ENCODE measurements around the gene NBAS. TPM values are rescaled to one million over a fixed set of nuclear protein-coding genes. Genes with fewer than 3 reads are reported as not detected.

NBAS gene
- total and polyA plus RNA-seq, 9 of the 15 experiments (the other 6 are each of a cell fraction or from before 2014, with no cell fraction given), result 15.3 to 94.4 (median 69.9) TPM

DNA sequence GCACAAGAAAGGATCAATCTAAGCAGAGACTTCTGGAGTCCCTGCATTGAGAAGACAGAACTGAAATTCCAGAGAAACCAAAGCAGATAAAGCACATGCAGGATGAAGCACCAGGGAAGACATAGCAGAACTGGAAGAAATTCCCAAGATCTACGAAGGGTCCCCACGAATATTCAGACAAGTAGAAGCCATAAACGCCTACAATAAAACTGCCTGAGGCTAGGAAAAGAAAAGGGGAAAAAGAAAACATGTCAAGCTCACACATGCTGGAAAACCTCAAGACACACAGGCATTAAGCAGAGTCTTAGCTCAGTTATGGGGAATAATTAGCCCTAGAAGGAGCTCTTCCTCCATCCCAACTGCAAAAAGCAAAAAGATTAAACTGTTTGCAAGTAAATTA is 171.2 kb downstream of the NBAS start:
- Histone ChIP-seq H2AFZ (ENCODE audit: low read depth, low read length) (no peak overlapping the region), H3K9me1 (ENCODE audit: control insufficient read depth, insufficient read depth, low read length) (no peaks in the 10 kb centered on the region), H3K4me2 (ENCODE audit: insufficient read depth, low read length) (no peak overlapping the region), H3K4me1 (replicated peaks in 1 of 2; ENCODE audit: control insufficient read depth in 2 of 2, insufficient read depth in 2 of 2, low read length in 2 of 2) (no peaks in the 10 kb centered on the region), H3K27ac (ENCODE audit: extremely low read depth, low read depth, low read length) (no peak overlapping the region), H3K27me3 (ENCODE audit: control insufficient read depth in 2 of 2, insufficient read depth in 2 of 2, low read length in 2 of 2) (no peaks in the 10 kb centered on the region), H3K4me3 (no peak overlapping the region), H3K36me3 (ENCODE audit: control insufficient read depth, insufficient read depth, low read length) (peaks cover 59% of the 10 kb centered on the region), H4K20me1 (replicated peaks; ENCODE audit: control insufficient read depth, insufficient read depth, low read length) (no peaks in the 10 kb centered on the region), H3K79me2 (ENCODE audit: control insufficient read depth, insufficient read depth, low read length) (no peaks in the 10 kb centered on the region), H3K9ac (ENCODE audit: insufficient read depth in 1 of 2, low read depth in 2 of 2, low read length in 2 of 2) (no peak overlapping the region), H3K9me3 (replicated peaks; ENCODE audit: control insufficient read depth, insufficient read depth, low read depth, low read length) (no peaks in the 10 kb centered on the region)
- in situ Hi-C loops (cut with MboI) (no loop called here), intact Hi-C loops (cut with micrococcal nuclease) (no loop called here)
- ChIA-PET POLR2A (no interaction called here), CTCF (ENCODE audit: low intra/inter-chr PET ratio) (no interaction called here)
- DNase-seq (ENCODE audit: extremely low read depth in 1 of 4, low spot score in 3 of 4) (no peak), FAIRE-seq (no peak), ATAC-seq (no peak)
- WGBS (ENCODE audit: insufficient coverage, low coverage, missing lambda C conversion rate), result 76% methylated on average over 3 of the region's 3 CpGs
- BruUV-seq (replicated peaks), result no TSS peak
- no peak for TF ChIP-seq GTF3C2 (IDR thresholded peaks at IDR 0.05; ENCODE audit: borderline replicate concordance, extremely low read depth, insufficient read length)
- no peak for TF ChIP-seq ZNF146 (CRISPR knock-in tag; IDR thresholded peaks at IDR 0.05; ENCODE audit: unreplicated experiment)
- TF ChIP-seq THRAP3 (IDR thresholded peaks at IDR 0.05; ENCODE audit: borderline replicate concordance), result no peak
- TF ChIP-seq, protein P1, sequence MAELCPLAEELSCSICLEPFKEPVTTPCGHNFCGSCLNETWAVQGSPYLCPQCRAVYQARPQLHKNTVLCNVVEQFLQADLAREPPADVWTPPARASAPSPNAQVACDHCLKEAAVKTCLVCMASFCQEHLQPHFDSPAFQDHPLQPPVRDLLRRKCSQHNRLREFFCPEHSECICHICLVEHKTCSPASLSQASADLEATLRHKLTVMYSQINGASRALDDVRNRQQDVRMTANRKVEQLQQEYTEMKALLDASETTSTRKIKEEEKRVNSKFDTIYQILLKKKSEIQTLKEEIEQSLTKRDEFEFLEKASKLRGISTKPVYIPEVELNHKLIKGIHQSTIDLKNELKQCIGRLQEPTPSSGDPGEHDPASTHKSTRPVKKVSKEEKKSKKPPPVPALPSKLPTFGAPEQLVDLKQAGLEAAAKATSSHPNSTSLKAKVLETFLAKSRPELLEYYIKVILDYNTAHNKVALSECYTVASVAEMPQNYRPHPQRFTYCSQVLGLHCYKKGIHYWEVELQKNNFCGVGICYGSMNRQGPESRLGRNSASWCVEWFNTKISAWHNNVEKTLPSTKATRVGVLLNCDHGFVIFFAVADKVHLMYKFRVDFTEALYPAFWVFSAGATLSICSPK (IDR thresholded peaks at IDR 0.05; ENCODE audit: borderline replicate concordance), result no peak
- TF ChIP-seq SP2 (IDR thresholded peaks at IDR 0.05; ENCODE audit: extremely low read depth, low read depth, low read length, poor library complexity, severe bottlenecking), result no peak
- no peak for TF ChIP-seq PHF21A (IDR thresholded peaks at IDR 0.05; ENCODE audit: borderline replicate concordance, low read depth)
- TF ChIP-seq ETV5 (CRISPR knock-in tag; IDR thresholded peaks at IDR 0.05; ENCODE audit: low read depth), result no peak
- TF ChIP-seq USF1 (CRISPR knock-in tag; IDR thresholded peaks at IDR 0.05), result no peak
- TF ChIP-seq SIX5 (IDR thresholded peaks at IDR 0.05; ENCODE audit: borderline replicate concordance in 1 of 2, insufficient read depth in 1 of 2, low read depth in 1 of 2, low read length in 2 of 2), result no peak
- no peak for TF ChIP-seq ZNF384 (IDR thresholded peaks at IDR 0.05; ENCODE audit: low read depth, low read length)
- TF ChIP-seq, protein P2, sequence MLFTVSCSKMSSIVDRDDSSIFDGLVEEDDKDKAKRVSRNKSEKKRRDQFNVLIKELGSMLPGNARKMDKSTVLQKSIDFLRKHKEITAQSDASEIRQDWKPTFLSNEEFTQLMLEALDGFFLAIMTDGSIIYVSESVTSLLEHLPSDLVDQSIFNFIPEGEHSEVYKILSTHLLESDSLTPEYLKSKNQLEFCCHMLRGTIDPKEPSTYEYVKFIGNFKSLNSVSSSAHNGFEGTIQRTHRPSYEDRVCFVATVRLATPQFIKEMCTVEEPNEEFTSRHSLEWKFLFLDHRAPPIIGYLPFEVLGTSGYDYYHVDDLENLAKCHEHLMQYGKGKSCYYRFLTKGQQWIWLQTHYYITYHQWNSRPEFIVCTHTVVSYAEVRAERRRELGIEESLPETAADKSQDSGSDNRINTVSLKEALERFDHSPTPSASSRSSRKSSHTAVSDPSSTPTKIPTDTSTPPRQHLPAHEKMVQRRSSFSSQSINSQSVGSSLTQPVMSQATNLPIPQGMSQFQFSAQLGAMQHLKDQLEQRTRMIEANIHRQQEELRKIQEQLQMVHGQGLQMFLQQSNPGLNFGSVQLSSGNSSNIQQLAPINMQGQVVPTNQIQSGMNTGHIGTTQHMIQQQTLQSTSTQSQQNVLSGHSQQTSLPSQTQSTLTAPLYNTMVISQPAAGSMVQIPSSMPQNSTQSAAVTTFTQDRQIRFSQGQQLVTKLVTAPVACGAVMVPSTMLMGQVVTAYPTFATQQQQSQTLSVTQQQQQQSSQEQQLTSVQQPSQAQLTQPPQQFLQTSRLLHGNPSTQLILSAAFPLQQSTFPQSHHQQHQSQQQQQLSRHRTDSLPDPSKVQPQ (CRISPR knock-in tag; IDR thresholded peaks at IDR 0.05; ENCODE audit: borderline replicate concordance), result no peak
- TF ChIP-seq, protein P3, sequence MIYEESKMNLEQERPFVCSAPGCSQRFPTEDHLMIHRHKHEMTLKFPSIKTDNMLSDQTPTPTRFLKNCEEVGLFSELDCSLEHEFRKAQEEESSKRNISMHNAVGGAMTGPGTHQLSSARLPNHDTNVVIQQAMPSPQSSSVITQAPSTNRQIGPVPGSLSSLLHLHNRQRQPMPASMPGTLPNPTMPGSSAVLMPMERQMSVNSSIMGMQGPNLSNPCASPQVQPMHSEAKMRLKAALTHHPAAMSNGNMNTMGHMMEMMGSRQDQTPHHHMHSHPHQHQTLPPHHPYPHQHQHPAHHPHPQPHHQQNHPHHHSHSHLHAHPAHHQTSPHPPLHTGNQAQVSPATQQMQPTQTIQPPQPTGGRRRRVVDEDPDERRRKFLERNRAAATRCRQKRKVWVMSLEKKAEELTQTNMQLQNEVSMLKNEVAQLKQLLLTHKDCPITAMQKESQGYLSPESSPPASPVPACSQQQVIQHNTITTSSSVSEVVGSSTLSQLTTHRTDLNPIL (CRISPR knock-in tag; IDR thresholded peaks at IDR 0.05), result no peak

Measured in K562 (cell line).